HCT116 (cell line): ENCODE measurements around the gene ACOT4. TPM values are rescaled to one million over a fixed set of nuclear protein-coding genes. Genes with fewer than 3 reads are reported as not detected.
A peak's percentile ranks its signal among the peaks of the same experiment; 100 is the strongest.

Source experiments
- ATAC-seq: fragments of 200-7000 bp; cut with Tn5 transposase; 2 replicates; pipeline ENCODE4 v1.9.1; 2020; ENCODE audit warnings: mild to moderate bottlenecking, moderate library complexity
- BruUV-seq: library from RNA; stranded (reverse); fragments of 400-500 nt; replicated peaks from 2 replicates; lab custom pipeline; 2021; lab: Mats Ljungman, UMichigan
- CTCF ChIA-PET: fragments of 300-600 bp; sonication (Branson Sonifier 250); formaldehyde crosslinking; loops from one replicate; lab custom pipeline; 2021; ENCODE audit warnings: antibody characterized with exemption; lab: Charles Lee
- POLR2A ChIA-PET: fragments of 300-600, 350-600 bp; sonication (Branson Sonifier 250); formaldehyde crosslinking; loops from one replicate; lab custom pipeline; 2021; ENCODE audit warnings: antibody characterized with exemption; lab: Charles Lee
- RAD21 ChIA-PET, 2 experiments: fragments of 300-600 bp; sonication (Branson Sonifier 250); formaldehyde crosslinking; loops; one replicate each; lab custom pipeline; 2023; ENCODE audit warnings: low total read pairs in 2 of 2; ENCODE audit not compliant: uncharacterized antibody in 2 of 2, unreplicated experiment in 2 of 2, low non-redundant PET in 1 of 2; lab: Charles Lee
- DNase-seq: peaks from one replicate; pipeline ENCODE4 v3.0.0-alpha.2; 2010; ENCODE audit warnings: low read depth, low spot score
- H2AFZ ChIP-seq: fragments of 200-600 bp; shearing (Covaris generic), sonication (generic); 2 replicates; pipeline ENCODE4 v1.6.1; 2017; ENCODE audit warnings: low read depth, mixed run types, mixed read lengths, antibody characterized with exemption, low read length; ENCODE audit not compliant: poor library complexity, severe bottlenecking
- H3K27ac ChIP-seq: 2 replicates; pipeline ENCODE4 v1.5.1; 2012; ENCODE audit warnings: low read depth, low read length
- H3K27me3 ChIP-seq: fragments of 200-600 bp; sonication (generic); 2 replicates; pipeline ENCODE4 v1.6.1; 2016; ENCODE audit warnings: mixed run types, low read length, mixed read lengths; ENCODE audit not compliant: insufficient read depth
- H3K36me3 ChIP-seq, 2 experiments: fragments of 200-500 bp in 1 of 2; fragments of 200-600 bp in 1 of 2; sonication (Bioruptor generic) in 1 of 2; sonication (generic) in 1 of 2; 2 replicates each; pipeline versions ENCODE4 v1.5.1 to v1.6.1; 2014 to 2016; ENCODE audit warnings: low read length in 2 of 2, inconsistent platforms in 1 of 2, mixed read lengths in 1 of 2, mixed run types in 1 of 2; ENCODE audit not compliant: insufficient read depth in 2 of 2, control insufficient read depth in 1 of 2
- H3K4me1 ChIP-seq, 2 experiments: fragments of 200-600 bp in 1 of 2; sonication (generic) in 1 of 2; 2 replicates each; pipeline versions ENCODE4 v1.5.1 to v1.6.1; 2012 to 2017; ENCODE audit warnings: low read length in 2 of 2, inconsistent platforms in 1 of 2, mild to moderate bottlenecking in 1 of 2, mixed read lengths in 1 of 2, mixed run types in 1 of 2, moderate library complexity in 1 of 2; ENCODE audit not compliant: insufficient read depth in 2 of 2, control insufficient read depth in 1 of 2
- H3K4me2 ChIP-seq: fragments of 200-600 bp; sonication (generic); 2 replicates; pipeline ENCODE4 v1.6.1; 2017; ENCODE audit warnings: mixed run types, low read length, mixed read lengths
- H3K4me3 ChIP-seq, 2 experiments: fragments of 200-600 bp in 1 of 2; sonication (generic) in 1 of 2; replicated peaks in 1 of 2; 2 replicates each; pipeline ENCODE4 v1.5.1; 2011 to 2016; ENCODE audit warnings: low read length in 2 of 2, control low read depth in 1 of 2, low read depth in 1 of 2, mild to moderate bottlenecking in 1 of 2, mixed read lengths in 1 of 2, mixed run types in 1 of 2
- H3K79me2 ChIP-seq: fragments of 200-600 bp; sonication (generic); 2 replicates; pipeline ENCODE4 v1.6.1; 2017; ENCODE audit warnings: mild to moderate bottlenecking, mixed run types, low read length, moderate library complexity, mixed read lengths; ENCODE audit not compliant: insufficient read depth
- H3K9ac ChIP-seq: fragments of 200-600 bp; sonication (generic); 2 replicates; pipeline ENCODE4 v1.6.1; 2016; ENCODE audit warnings: low read length, mixed read lengths
- H3K9me2 ChIP-seq: fragments of 200-600 bp; sonication (generic), shearing (Covaris generic); 2 replicates; pipeline ENCODE4 v1.6.1; 2017; ENCODE audit warnings: mixed run types, mild to moderate bottlenecking, moderate library complexity; ENCODE audit not compliant: insufficient read depth
- H3K9me3 ChIP-seq, 2 experiments: fragments of 200-500 bp in 1 of 2; fragments of 200-600 bp in 1 of 2; sonication (Bioruptor generic) in 1 of 2; sonication (generic) in 1 of 2; 2 replicates each; pipeline ENCODE4 v1.6.1; 2014 to 2017; ENCODE audit warnings: low read length in 2 of 2, mixed read lengths in 2 of 2, inconsistent platforms in 1 of 2, low read depth in 1 of 2, mild to moderate bottlenecking in 1 of 2, mixed run types in 1 of 2, moderate library complexity in 1 of 2; ENCODE audit not compliant: control insufficient read depth in 1 of 2, insufficient read depth in 1 of 2
- H4K20me1 ChIP-seq: fragments of 200-600 bp; sonication (generic), shearing (Covaris generic); 2 replicates; pipeline ENCODE4 v1.6.1; 2017; ENCODE audit warnings: mixed run types, mild to moderate bottlenecking, moderate library complexity; ENCODE audit not compliant: insufficient read depth
- CBX3 ChIP-seq: IDR thresholded peaks from 2 replicates; pipeline ENCODE4 v1.6.1; 2012; ENCODE audit warnings: low read depth
- EZH2 ChIP-seq: fragments of 200-600 bp; sonication (generic); IDR thresholded peaks from 2 replicates; pipeline ENCODE4 v1.6.1; 2017; ENCODE audit warnings: antibody characterized with exemption, mixed run types
- FOSL1 ChIP-seq: IDR thresholded peaks from 2 replicates; pipeline ENCODE4 v1.6.1; 2012; ENCODE audit warnings: low read depth
- POLR2A ChIP-seq: IDR thresholded peaks from 2 replicates; pipeline ENCODE4 v1.7.0; 2011; ENCODE audit warnings: borderline replicate concordance; ENCODE audit not compliant: insufficient read depth, insufficient read length; ENCODE audit errors: extremely low read depth
- POLR2AphosphoS5 ChIP-seq: IDR thresholded peaks from 2 replicates; pipeline ENCODE4 v1.6.1; 2011; ENCODE audit warnings: mild to moderate bottlenecking, low read depth, low read length, moderate library complexity
- SIN3A ChIP-seq: IDR thresholded peaks from 2 replicates; pipeline ENCODE4 v1.6.1; 2012; ENCODE audit warnings: low read depth
- SP1 ChIP-seq: IDR thresholded peaks from 2 replicates; pipeline ENCODE4 v1.6.1; 2012; ENCODE audit warnings: low read depth
- intact Hi-C: fragments of 100-400 bp; cut with micrococcal nuclease; formaldehyde crosslinking; loops from 2 replicates; pipeline ENCODE4 v1.10.0; 2022
- total RNA-seq: library from RNA; stranded (reverse); gene quantifications from one replicate; pipeline ENCODE4 v1.2.1, GENCODE V29; 2021; ENCODE audit not compliant: unreplicated experiment
- TF ChIP-seq, protein P1 (sequence below): IDR thresholded peaks from 2 replicates; pipeline ENCODE4 v1.6.1; 2011; ENCODE audit warnings: mild to moderate bottlenecking, low read length, moderate library complexity; ENCODE audit not compliant: insufficient replicate concordance; ENCODE audit errors: extremely low read depth
- TF ChIP-seq, protein P2 (sequence below): IDR thresholded peaks from 2 replicates; pipeline ENCODE4 v1.6.1; 2012
- TF ChIP-seq, protein P3 (sequence below): IDR thresholded peaks from 2 replicates; pipeline ENCODE4 v1.6.1; 2012

Gene ACOT4
- total RNA-seq, 1 experiment from 2014 or later, result not detected

DNA sequence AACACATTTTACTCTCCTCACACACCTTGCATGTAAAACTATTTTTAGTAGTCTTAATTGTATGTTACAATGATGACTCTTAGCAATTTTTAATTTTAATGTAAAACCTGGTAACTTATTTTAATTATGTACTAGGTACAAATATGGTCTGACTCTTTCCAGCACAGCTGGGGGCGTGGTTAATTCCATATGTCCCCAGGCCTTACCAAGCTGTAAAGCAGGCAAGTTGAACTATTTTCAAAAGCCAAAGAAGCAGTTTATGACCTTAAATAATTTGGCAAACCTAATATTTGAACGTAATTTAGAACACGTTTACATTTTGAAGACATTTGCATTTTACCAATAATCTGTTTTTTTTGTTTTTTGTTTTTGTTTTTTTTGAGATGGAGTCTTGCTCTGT is 11.3 kb downstream of the ACOT4 start:
- TF ChIP-seq, protein P1, sequence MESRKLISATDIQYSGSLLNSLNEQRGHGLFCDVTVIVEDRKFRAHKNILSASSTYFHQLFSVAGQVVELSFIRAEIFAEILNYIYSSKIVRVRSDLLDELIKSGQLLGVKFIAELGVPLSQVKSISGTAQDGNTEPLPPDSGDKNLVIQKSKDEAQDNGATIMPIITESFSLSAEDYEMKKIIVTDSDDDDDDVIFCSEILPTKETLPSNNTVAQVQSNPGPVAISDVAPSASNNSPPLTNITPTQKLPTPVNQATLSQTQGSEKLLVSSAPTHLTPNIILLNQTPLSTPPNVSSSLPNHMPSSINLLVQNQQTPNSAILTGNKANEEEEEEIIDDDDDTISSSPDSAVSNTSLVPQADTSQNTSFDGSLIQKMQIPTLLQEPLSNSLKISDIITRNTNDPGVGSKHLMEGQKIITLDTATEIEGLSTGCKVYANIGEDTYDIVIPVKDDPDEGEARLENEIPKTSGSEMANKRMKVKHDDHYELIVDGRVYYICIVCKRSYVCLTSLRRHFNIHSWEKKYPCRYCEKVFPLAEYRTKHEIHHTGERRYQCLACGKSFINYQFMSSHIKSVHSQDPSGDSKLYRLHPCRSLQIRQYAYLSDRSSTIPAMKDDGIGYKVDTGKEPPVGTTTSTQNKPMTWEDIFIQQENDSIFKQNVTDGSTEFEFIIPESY, result no peak
- TF ChIP-seq EZH2 (no peak), POLR2AphosphoS5 (no peak), CBX3 (no peak), SIN3A (no peak), POLR2A (no peak), FOSL1 (no peak), SP1 (no peak)
- TF ChIP-seq, protein P2, sequence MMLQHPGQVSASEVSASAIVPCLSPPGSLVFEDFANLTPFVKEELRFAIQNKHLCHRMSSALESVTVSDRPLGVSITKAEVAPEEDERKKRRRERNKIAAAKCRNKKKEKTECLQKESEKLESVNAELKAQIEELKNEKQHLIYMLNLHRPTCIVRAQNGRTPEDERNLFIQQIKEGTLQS, result no peak
- TF ChIP-seq, protein P3, sequence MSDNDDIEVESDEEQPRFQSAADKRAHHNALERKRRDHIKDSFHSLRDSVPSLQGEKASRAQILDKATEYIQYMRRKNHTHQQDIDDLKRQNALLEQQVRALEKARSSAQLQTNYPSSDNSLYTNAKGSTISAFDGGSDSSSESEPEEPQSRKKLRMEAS, result no peak
- H2AFZ ChIP-seq, result peak overlapping the region; percentile 84
- H3K27me3 ChIP-seq, result no peaks in the 10 kb centered on the region
- ChIA-PET POLR2A (no interaction called here), RAD21 (no interaction called here), CTCF (no interaction called here)
- peaks cover 0 to 16% of the 10 kb centered on the region in 2 experiments; a peak in 2 of 4 replicates for H3K4me1 ChIP-seq
- no peaks in the 10 kb centered on the region for H4K20me1 ChIP-seq
- peak overlapping the region; percentile 3; the same call in 1 of the 2 replicates for H3K4me2 ChIP-seq
- intact Hi-C loops, result no loop called here
- no peak overlapping the region for H3K27ac ChIP-seq
- H3K4me3 ChIP-seq, result no peak overlapping the region
- H3K9me2 ChIP-seq, result no peaks in the 10 kb centered on the region
- H3K9me3 ChIP-seq, result no peaks in the 10 kb centered on the region
- ATAC-seq (no peak), DNase-seq (no peak)
- no peaks in the 10 kb centered on the region for H3K36me3 ChIP-seq
- no peak overlapping the region for H3K9ac ChIP-seq
- H3K79me2 ChIP-seq, result no peaks in the 10 kb centered on the region
- BruUV-seq, result no TSS peak
